Measurements from ENCODE around the gene MCL1. TPM values are rescaled to one million over a fixed set of nuclear protein-coding genes. Genes with fewer than 3 reads are reported as not detected.

Gene MCL1
- total RNA-seq, 1 experiment from 2014 or later, result 163 TPM

DNA sequence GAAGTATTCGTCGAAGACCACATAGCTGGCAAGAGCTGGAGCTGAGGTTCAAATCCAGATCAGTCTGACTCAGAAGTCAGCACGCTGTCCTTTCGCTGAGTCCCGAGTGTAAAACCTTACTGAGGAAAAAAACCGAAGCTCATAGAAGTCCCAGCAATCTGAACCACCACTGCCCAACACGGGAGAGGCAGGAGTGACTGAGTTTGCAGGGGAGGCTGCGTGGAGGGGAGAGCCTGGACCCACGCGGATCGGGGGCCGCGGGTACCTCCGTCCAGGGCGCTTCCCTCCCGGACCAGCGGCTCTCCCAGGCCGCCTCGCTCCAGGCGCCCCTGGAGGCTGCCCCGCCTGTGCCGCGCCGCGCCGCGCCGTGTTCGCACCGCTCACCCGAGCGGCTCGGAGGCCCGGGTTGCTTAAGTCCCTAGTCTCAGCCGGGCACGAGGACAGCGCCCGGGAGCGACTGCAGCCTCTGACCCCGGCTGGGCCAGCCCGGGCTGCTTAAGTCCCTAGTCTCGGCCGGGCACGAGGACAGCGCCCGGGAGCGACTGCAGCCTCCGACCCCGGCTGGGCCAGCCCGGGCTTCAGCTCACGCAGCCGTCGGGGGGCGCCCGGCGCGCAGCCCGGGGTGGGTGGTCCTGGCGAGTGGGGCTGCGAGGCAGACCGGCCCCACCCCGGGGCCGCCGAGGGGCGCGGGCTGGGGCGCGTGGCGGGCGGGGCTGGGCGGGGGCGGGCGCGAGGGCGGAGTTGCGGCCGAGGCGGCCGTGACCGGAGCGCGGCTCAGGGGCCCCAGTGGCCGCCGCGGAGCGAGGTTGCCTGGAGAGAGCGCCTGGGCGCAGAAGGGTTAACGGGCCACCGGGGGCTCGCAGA, 30.5 kb downstream of the MCL1 start, which contains the start of gene ADAMTSL4:
Gene ADAMTSL4, plus strand, starts transcription at position 777 of the 864 bp plus-strand sequence. CDS start 2,881 bp downstream, outside the sequence.
- BruUV-seq (replicated peaks), result no TSS peak

DNA sequence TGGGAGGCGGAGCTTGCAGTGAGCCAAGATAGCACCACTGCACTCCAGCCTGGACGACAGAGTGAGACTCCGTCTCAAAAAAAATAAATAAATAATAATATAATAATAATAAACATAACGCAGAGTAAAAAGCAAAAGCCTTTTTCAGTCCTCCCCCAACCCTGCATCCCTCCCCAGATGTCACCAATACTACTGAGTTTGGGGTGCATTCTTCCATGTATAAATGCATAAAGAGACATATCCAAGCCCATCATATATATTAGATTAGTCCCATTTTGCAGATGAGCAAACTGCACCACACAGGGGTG, 31.1 kb downstream of the MCL1 start:
- ChIA-PET POLR2A (ENCODE audit: low non-redundant PET) (interaction anchor here (0.8 kb wide), 1 partner anchor 33 kb away, joined by 3 read pairs; the partner anchor contains the start of gene FALEC), CTCF (no interaction called here)
- no peak for DNase-seq (ENCODE audit: low spot score)
- Histone ChIP-seq H3K36me3 (ENCODE audit: insufficient read depth, low read length, poor library complexity, severe bottlenecking) (no peaks in the 10 kb centered on the region), H3K27ac (ENCODE audit: low read depth, low read length, poor library complexity, severe bottlenecking) (no peak overlapping the region), H3K4me3 (ENCODE audit: low read depth, low read length, poor library complexity, severe bottlenecking) (peak overlapping the region; percentile 54), H3K4me1 (ENCODE audit: insufficient read depth, low read length, poor library complexity, severe bottlenecking) (peaks cover 10% of the 10 kb centered on the region), H3K27me3 (replicated peaks; ENCODE audit: insufficient read depth, low read depth, low read length, poor library complexity) (no peaks in the 10 kb centered on the region), H3K9me3 (ENCODE audit: low read depth, low read length, poor library complexity, severe bottlenecking) (no peaks in the 10 kb centered on the region)
- BruUV-seq (replicated peaks), result no TSS peak
- intact Hi-C loops (cut with micrococcal nuclease; ENCODE audit: unreplicated experiment), result no loop called here
- TF ChIP-seq CTCF (conservative IDR thresholded peaks at IDR 0.05; ENCODE audit: low read depth, low read length), result no peak
- no peak for TF ChIP-seq EZH2 (IDR thresholded peaks at IDR 0.05; ENCODE audit: borderline replicate concordance, low read depth, low read length, poor library complexity, severe bottlenecking)

More for the DNA sequence above, 30.5 kb downstream of the MCL1 start, which contains the start of gene ADAMTSL4:
- no peaks in the 10 kb centered on the region for H3K36me3 ChIP-seq (ENCODE audit: insufficient read depth, low read length, poor library complexity, severe bottlenecking)
- peak within 1 kb of the TSS; percentile 54 for H3K4me3 ChIP-seq (ENCODE audit: low read depth, low read length, poor library complexity, severe bottlenecking)
- intact Hi-C loops (cut with micrococcal nuclease; ENCODE audit: unreplicated experiment), result no loop called here
- H3K4me1 ChIP-seq (ENCODE audit: insufficient read depth, low read length, poor library complexity, severe bottlenecking), result peaks cover 10% of the 10 kb centered on the region
- no peak within 1 kb of the TSS for H3K27ac ChIP-seq (ENCODE audit: low read depth, low read length, poor library complexity, severe bottlenecking)
- ChIA-PET POLR2A (ENCODE audit: low non-redundant PET) (no interaction called here), CTCF (interaction anchor here (1.0 kb wide), 1 partner anchor 12 kb away, joined by 5 read pairs; no protein-coding TSS in a partner anchor)
- DNase-seq (ENCODE audit: low spot score), result peak; percentile 67
- TF ChIP-seq CTCF (conservative IDR thresholded peaks at IDR 0.05; ENCODE audit: low read depth, low read length) (peak; percentile 20; the same call in 1 of the 2 replicates), EZH2 (IDR thresholded peaks at IDR 0.05; ENCODE audit: borderline replicate concordance, low read depth, low read length, poor library complexity, severe bottlenecking) (no peak)
- no peaks in the 10 kb centered on the region for H3K9me3 ChIP-seq (ENCODE audit: low read depth, low read length, poor library complexity, severe bottlenecking)
- H3K27me3 ChIP-seq (replicated peaks; ENCODE audit: insufficient read depth, low read depth, low read length, poor library complexity), result no peaks in the 10 kb centered on the region

DNA sequence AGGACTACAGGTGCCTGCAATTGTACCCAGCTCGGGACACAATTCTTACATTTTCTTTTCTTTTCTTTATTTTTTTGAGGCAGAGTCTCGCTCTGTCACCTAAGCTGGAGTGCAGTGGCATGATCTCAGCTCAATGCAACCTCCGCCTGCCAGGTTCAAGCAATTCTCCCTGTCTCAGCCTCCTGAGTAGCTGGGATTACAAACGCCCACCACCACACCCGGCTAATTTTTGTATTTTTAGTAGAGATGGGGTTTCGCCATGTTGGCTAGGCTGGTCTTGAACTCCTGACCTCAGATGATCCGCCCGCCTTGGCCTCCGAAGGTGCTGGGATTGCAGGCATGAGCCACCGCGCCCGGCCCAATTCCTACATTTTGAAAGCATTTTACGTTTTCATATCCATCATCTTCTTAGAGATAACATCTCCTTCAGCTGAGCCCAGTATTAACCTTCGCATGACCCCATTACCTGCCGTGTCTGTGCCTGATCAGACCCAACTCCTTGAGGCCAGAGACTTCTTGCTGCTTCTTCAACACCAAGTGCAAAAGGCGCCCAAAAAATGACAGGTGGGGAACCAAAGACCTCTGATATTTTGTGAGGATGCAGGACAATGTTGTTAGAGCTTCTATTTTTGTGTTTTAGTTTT, 33.0 kb downstream of the MCL1 start:
- intact Hi-C loops (cut with micrococcal nuclease; ENCODE audit: unreplicated experiment), result no loop called here
- no TSS peak for BruUV-seq (replicated peaks)
- CTCF ChIA-PET, result no interaction called here
- POLR2A ChIA-PET (ENCODE audit: low non-redundant PET), result interaction anchor here (0.7 kb wide), 1 partner anchor 9 kb away, joined by 5 read pairs; no protein-coding TSS in a partner anchor
- Histone ChIP-seq H3K9me3 (ENCODE audit: low read depth, low read length, poor library complexity, severe bottlenecking) (no peaks in the 10 kb centered on the region), H3K27ac (ENCODE audit: low read depth, low read length, poor library complexity, severe bottlenecking) (no peak overlapping the region), H3K4me3 (ENCODE audit: low read depth, low read length, poor library complexity, severe bottlenecking) (no peak overlapping the region), H3K4me1 (ENCODE audit: insufficient read depth, low read length, poor library complexity, severe bottlenecking) (no peaks in the 10 kb centered on the region), H3K27me3 (replicated peaks; ENCODE audit: insufficient read depth, low read depth, low read length, poor library complexity) (no peaks in the 10 kb centered on the region), H3K36me3 (ENCODE audit: insufficient read depth, low read length, poor library complexity, severe bottlenecking) (no peaks in the 10 kb centered on the region)
- TF ChIP-seq CTCF (conservative IDR thresholded peaks at IDR 0.05; ENCODE audit: low read depth, low read length) (no peak), EZH2 (IDR thresholded peaks at IDR 0.05; ENCODE audit: borderline replicate concordance, low read depth, low read length, poor library complexity, severe bottlenecking) (no peak)
- no peak for DNase-seq (ENCODE audit: low spot score)

Measured in A673 (cell line).